DOHH2 (cell line): ENCODE results near the gene SMAD2.

Experiments used
- H3F3A ChIP-seq: fragments of 200-600 bp; sonication (generic), shearing (Covaris generic); 2 replicates; pipeline ENCODE4 v1.6.0; 2016; ENCODE audit warnings: antibody characterized with exemption, mild to moderate bottlenecking; ENCODE audit not compliant: control insufficient read depth, insufficient read depth
- H3K27ac ChIP-seq: fragments of 200-600 bp; sonication (generic); 2 replicates; pipeline ENCODE4 v1.5.1; 2014; ENCODE audit warnings: low read depth, mild to moderate bottlenecking, low read length, moderate library complexity
- H3K27me3 ChIP-seq: fragments of 200-600 bp; sonication (generic); 2 replicates; pipeline ENCODE4 v1.6.1; 2014; ENCODE audit warnings: mild to moderate bottlenecking, low read length, mixed read lengths; ENCODE audit not compliant: control insufficient read depth
- H3K36me3 ChIP-seq: fragments of 200-600 bp; sonication (generic); 2 replicates; pipeline ENCODE4 v1.6.1; 2014; ENCODE audit warnings: mild to moderate bottlenecking, low read length, moderate library complexity, mixed read lengths; ENCODE audit not compliant: control insufficient read depth
- H3K4me1 ChIP-seq: fragments of 200-600 bp; sonication (generic); 2 replicates; pipeline ENCODE4 v1.6.1; 2014; ENCODE audit warnings: mild to moderate bottlenecking, low read length, mixed read lengths; ENCODE audit not compliant: control insufficient read depth
- H3K4me2 ChIP-seq: fragments of 200-600 bp; sonication (generic); 2 replicates; pipeline ENCODE4 v1.6.0; 2014; ENCODE audit warnings: mild to moderate bottlenecking, low read length, moderate library complexity
- H3K4me3 ChIP-seq: fragments of 200-600 bp; sonication (generic); 2 replicates; pipeline ENCODE4 v1.5.1; 2014; ENCODE audit warnings: mild to moderate bottlenecking, low read length, mixed read lengths
- H3K79me2 ChIP-seq: fragments of 200-600 bp; sonication (generic); 2 replicates; pipeline ENCODE4 v1.6.1; 2014; ENCODE audit warnings: mild to moderate bottlenecking, low read length, mixed read lengths; ENCODE audit not compliant: control insufficient read depth
- H3K9me2 ChIP-seq: fragments of 200-600 bp; sonication (generic); replicated peaks from 2 replicates; pipeline ENCODE4 v1.6.1; 2014; ENCODE audit warnings: mild to moderate bottlenecking, low read length, mixed read lengths; ENCODE audit not compliant: control insufficient read depth
- H3K9me3 ChIP-seq: fragments of 200-600 bp; sonication (generic); 2 replicates; pipeline ENCODE4 v1.6.1; 2014; ENCODE audit warnings: antibody characterized with exemption, low read length, mixed read lengths; ENCODE audit not compliant: control insufficient read depth, insufficient read depth
- H4K20me1 ChIP-seq: fragments of 200-600 bp; sonication (generic); 2 replicates; pipeline ENCODE4 v1.6.0; 2014; ENCODE audit warnings: low read depth, mild to moderate bottlenecking, antibody characterized with exemption, low read length, moderate library complexity; ENCODE audit not compliant: control insufficient read depth, insufficient read depth
- EZH2phosphoT487 ChIP-seq: fragments of 200-600 bp; sonication (generic); IDR thresholded peaks from 2 replicates; pipeline ENCODE4 v1.6.1; 2017; ENCODE audit warnings: borderline replicate concordance, mild to moderate bottlenecking, antibody characterized with exemption, low read length, moderate library complexity, mixed read lengths
- TF ChIP-seq, protein P1 (sequence below): fragments of 200-600 bp; sonication (generic); IDR thresholded peaks from one replicate; pipeline ENCODE4 v1.5.1; 2014; ENCODE audit warnings: antibody characterized with exemption, mild to moderate bottlenecking, low read depth, low read length; ENCODE audit not compliant: poor library complexity, severe bottlenecking

SMAD2 gene

DNA sequence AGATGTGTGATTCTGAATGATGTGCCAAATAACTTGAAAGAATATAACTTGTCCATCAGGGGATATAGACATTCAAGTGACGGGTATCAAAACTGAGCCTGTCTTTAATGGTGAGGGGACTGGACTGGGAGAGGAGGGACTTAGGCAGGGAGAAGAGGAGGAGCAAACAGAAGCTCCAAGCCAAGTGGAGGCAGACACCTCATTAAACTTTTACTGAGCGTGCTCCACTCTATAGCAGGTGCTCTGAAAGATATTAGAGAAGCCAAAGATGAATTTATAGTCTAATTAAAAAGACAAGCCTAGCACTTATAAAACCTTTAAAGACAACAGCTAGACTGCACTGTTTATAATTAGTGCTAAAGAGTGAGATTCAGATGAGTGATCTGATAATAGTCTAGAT lies 47.7 kb upstream of the SMAD2 start:
- TF ChIP-seq EZH2phosphoT487, result no peak
- TF ChIP-seq, protein P1, sequence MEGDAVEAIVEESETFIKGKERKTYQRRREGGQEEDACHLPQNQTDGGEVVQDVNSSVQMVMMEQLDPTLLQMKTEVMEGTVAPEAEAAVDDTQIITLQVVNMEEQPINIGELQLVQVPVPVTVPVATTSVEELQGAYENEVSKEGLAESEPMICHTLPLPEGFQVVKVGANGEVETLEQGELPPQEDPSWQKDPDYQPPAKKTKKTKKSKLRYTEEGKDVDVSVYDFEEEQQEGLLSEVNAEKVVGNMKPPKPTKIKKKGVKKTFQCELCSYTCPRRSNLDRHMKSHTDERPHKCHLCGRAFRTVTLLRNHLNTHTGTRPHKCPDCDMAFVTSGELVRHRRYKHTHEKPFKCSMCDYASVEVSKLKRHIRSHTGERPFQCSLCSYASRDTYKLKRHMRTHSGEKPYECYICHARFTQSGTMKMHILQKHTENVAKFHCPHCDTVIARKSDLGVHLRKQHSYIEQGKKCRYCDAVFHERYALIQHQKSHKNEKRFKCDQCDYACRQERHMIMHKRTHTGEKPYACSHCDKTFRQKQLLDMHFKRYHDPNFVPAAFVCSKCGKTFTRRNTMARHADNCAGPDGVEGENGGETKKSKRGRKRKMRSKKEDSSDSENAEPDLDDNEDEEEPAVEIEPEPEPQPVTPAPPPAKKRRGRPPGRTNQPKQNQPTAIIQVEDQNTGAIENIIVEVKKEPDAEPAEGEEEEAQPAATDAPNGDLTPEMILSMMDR, result no peak
- H3F3A ChIP-seq, result no peaks in the 10 kb centered on the region
- no peak overlapping the region for H3K27ac ChIP-seq
- H3K4me2 ChIP-seq, result no peak overlapping the region
- H4K20me1 ChIP-seq, result no peaks in the 10 kb centered on the region
- H3K9me3 ChIP-seq, result 0 out of 2 replicates have a peak, but pooled peaks cover 3% of the 10 kb centered on the region
- H3K9me2 ChIP-seq, result no peaks in the 10 kb centered on the region
- H3K36me3 ChIP-seq, result no peaks in the 10 kb centered on the region
- H3K27me3 ChIP-seq, result no peaks in the 10 kb centered on the region
- H3K4me3 ChIP-seq, result no peak overlapping the region
- H3K4me1 ChIP-seq, result peaks cover 13% of the 10 kb centered on the region
- H3K79me2 ChIP-seq, result no peaks in the 10 kb centered on the region

DNA sequence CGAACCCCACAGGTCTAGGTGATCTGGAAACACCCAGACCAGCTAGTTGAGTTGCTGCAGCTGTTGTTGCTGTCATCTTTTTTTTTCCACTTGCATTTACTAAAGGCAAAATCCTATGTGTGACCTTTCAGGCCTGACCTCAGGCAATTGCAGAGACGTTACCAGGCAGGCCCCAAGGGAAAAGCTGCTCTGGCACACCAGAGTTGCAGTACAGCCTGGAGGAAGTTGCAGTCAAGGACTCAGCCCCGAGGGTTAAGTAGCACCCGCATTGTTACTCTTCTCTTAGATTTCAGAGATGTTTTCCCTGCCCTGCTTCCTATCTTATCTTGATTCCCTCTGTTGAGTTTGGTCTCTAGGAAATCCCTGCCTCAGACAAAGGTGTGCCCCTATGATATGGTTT lies 45.2 kb upstream of the SMAD2 start:
- no peak overlapping the region for H3K4me3 ChIP-seq
- no peaks in the 10 kb centered on the region for H3F3A ChIP-seq
- H3K36me3 ChIP-seq, result no peaks in the 10 kb centered on the region
- H3K27ac ChIP-seq, result no peak overlapping the region
- no peaks in the 10 kb centered on the region for H4K20me1 ChIP-seq
- H3K9me3 ChIP-seq, result 0 out of 2 replicates have a peak, but pooled peaks cover 3% of the 10 kb centered on the region
- H3K27me3 ChIP-seq, result no peaks in the 10 kb centered on the region
- H3K4me2 ChIP-seq, result no peak overlapping the region
- H3K9me2 ChIP-seq, result no peaks in the 10 kb centered on the region
- no peaks in the 10 kb centered on the region for H3K79me2 ChIP-seq
- peaks cover 19% of the 10 kb centered on the region for H3K4me1 ChIP-seq
- TF ChIP-seq EZH2phosphoT487, result no peak
- TF ChIP-seq, protein P1, result no peak

DNA sequence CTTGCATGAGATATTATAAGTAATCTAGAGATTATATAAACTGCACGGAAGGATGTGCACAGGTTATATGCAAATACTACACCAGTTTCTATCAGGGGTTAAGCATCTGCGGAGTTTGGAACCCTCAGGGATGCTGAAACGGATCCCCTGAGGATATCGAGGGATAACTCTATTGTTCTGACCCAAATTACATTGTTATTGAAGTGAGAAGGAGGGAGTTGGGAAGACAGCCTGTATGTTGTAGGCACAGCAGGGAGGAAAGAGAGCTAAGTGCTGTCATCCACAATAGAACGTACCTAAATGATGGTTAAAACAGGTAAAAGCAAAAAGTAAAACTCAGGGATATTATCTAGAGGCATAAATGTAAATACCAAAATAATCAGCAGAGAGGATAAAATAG lies 44.6 kb upstream of the SMAD2 start:
- H3F3A ChIP-seq, result no peaks in the 10 kb centered on the region
- no peaks in the 10 kb centered on the region for H3K9me2 ChIP-seq
- no peak overlapping the region for H3K27ac ChIP-seq
- H3K9me3 ChIP-seq, result 0 out of 2 replicates have a peak, but pooled peaks cover 3% of the 10 kb centered on the region
- no peaks in the 10 kb centered on the region for H3K79me2 ChIP-seq
- TF ChIP-seq, protein P1, result no peak
- TF ChIP-seq EZH2phosphoT487, result no peak
- no peak overlapping the region for H3K4me3 ChIP-seq
- H3K4me2 ChIP-seq, result no peak overlapping the region
- H3K4me1 ChIP-seq, result peaks cover 25% of the 10 kb centered on the region
- H4K20me1 ChIP-seq, result no peaks in the 10 kb centered on the region
- no peaks in the 10 kb centered on the region for H3K36me3 ChIP-seq
- H3K27me3 ChIP-seq, result no peaks in the 10 kb centered on the region
